ELR (cell line): ENCODE measurements around the gene SLC16A8.
"Not testable (repeated sequence)": the region's sequence is repeated elsewhere in the genome, so short reads cannot be mapped to it uniquely, and the experiment has no call there.

Source experiments
- DNase-seq: peaks from one replicate; pipeline ENCODE4 v3.0.0-alpha.2; 2015; ENCODE audit warnings: low read depth

Gene SLC16A8

DNA sequence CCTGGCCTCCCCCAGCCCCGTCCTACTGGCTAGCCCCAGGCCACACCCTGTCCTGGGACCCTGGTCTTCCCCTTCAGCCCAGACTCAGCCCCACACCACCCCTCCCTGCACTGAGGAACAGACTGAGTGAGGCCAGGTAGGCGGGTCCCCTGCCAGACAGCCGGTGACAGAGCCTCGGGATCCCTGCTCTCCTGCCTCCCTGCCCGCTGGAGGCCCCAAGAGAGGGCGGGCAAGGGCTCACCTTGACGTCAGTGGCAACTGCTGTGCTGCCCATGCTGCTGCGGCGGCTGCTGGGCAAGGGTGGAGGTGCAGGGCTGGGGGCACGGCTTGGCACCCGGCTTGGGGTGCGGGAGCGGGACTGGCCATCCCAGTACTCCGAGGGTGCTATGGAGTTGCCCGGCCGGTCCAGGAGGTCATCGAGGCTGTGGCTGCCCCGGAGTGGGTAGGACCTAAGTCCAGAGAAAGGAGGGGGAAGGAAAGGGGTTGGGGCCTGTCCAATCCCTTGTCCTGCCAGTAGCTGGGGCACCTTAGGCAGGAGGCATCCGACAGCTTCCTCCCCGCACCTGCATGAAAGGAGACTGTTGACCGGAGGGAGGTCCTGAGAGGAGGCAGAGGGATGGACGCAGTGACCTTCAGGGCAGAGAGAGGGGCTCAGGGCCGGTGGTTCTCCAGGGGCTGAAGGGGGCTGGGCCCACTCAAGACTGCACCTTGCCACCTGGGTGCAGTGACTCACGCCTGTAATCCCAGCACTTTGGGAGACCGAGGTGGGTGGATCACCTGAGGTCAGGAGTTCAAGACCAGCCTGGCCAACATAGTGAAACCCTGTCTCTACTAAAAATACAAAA lies 2.2 kb upstream of the SLC16A8 start:
- DNase-seq, result no peak

DNA sequence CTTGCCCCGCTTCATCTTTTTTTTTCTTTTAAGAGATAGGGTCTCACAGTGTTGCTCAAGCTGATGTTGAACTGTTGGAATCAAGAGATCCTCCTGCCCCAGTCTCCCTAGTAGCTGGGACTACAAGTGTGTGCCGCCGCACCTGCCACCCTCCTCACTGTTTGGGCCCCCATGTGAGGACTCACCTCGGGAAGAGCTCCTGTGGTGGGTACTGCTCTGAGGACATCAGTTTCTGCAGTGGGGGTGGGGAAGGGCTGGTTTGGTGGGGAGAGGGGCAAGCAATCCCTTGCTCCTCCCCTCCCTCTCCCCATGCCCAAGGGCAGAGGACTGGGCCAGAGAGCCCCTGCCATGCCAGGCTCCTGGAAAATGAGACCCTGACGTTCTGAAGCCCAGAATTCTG lies 1.5 kb upstream of the SLC16A8 start:
- no peak for DNase-seq

DNA sequence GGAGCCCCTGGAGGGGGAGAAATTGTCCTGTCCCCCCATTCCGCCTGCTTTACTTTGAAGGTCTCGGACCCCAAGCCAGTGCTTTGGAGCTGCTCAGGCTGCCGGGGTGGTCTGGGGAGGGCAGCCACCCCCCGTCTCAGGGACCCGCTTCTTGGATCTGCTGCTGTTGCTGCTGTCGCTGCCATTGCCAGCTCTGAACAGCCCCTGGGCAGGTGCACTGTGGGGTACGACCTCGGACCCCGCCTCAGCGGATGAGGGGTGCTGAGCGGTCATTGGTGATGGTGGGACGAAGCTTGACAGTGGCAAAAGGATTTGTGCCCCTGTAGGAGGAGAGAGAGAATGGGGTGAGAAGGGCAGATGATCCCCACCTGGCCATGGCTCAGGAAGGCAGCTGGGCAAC lies 1.1 kb upstream of the SLC16A8 start:
- no peak for DNase-seq

- no peak for DNase-seq
Observed at GRCh38 chr22:38082986-38083710, 836 bp downstream of the SLC16A8 start.

- no peak for DNase-seq
Observed at GRCh38 chr22:38081941-38082828, 1.8 kb downstream of the SLC16A8 start.

DNA sequence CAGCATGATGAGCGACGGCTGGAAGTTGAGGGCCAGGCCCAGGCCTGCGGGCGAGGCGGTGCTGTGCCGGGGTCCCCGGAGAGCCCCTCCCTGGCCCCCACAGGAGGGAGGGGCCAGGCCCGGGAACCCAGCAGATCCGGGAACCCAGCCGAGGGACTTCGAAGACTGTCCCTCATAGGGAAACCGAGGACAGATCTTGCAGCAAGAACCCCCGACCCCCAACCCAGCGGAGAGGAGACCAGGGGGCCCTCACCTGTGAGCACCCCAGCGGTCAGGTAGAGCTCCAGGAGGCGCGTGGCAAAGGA lies 2.4 kb downstream of the SLC16A8 start:
- no peak for DNase-seq

DNA sequence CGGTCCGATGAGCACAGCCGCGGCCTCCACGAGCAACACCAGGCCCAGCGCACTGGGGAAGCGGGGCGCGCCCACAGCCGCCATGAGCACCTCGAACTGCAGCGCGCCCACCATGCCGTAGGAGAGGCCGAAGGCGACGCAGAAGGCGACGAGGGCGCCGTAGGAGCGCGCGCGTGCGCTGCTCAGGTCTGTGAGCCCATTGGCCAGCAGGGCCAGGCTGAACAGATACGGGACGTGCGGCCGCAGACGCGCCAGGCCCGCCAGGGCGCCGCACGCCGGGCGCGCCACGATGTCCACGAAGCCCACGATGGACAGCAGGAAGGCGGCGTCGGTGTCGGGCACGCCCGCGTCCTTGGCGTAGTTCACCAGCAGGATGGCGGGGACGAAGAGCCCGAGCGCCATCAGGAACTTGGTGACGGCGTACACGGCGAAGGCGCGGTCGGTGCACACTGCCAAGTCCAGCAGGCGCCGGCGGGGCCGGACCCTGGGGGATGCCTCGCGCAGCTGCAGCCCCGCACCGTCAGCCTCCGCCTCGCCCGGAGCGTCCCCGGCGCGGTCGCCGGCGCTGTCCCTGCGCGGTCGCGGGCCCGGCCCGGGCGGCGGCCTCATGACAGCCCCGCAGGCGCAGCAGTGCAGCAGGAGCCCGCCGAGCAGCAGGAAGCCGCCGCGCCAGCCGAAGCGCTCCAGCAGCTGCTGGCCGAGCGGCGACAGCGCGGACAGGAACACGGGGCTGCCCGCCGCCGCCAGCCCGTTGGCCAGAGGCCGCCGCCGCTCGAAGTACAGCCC lies 2.9 kb downstream of the SLC16A8 start:
- DNase-seq, result peak; percentile 42

- DNase-seq, result no peak
Observed at GRCh38 chr22:38080474-38080849, 3.5 kb downstream of the SLC16A8 start.

GRCh38 chr22:38079804-38080203 lies 4.2 kb downstream of the SLC16A8 start:
- DNase-seq, result no peak

- DNase-seq, result not testable (repeated sequence)
Observed at GRCh38 chr22:38079208-38079607, 4.8 kb downstream of the SLC16A8 start.

DNA sequence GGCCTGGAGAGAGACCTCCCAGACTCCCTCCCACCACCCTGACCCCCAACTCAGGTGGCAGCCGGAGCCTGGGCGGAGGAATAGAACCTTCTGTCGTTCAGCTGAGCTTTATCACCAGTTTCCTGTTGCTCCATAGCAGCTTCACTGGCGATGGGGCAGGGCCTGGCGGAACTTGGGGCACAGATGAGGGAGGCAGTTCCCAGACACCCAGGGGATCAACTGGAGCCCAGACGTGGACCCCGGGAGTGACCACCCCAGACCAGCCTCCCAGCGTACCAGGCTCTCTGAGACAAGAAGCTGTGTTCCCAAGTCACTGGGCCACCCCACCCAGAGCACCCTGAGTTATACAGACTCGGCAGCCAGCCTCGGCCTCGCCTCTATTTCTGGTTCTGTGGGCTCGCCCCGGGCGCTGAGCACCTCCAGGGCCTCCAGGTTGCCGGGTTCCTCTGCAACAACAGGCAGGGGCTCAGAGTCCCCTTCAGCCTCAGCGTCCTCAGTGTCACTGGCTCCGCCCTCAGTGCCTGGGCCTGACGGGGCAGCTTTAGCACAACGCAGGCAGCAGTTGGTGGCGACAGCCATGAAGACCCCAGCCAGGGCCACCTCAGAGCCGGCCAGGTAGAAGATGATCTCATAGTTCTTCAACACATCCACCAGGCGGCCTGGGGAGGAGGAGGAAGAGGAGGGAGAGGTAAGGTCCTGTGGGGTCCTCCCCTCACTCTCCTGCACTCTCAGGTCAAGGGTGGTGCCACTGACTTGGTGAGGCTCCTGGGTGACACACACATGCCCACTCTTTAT lies 5.7 kb downstream of the SLC16A8 start:
- no peak for DNase-seq

DNA sequence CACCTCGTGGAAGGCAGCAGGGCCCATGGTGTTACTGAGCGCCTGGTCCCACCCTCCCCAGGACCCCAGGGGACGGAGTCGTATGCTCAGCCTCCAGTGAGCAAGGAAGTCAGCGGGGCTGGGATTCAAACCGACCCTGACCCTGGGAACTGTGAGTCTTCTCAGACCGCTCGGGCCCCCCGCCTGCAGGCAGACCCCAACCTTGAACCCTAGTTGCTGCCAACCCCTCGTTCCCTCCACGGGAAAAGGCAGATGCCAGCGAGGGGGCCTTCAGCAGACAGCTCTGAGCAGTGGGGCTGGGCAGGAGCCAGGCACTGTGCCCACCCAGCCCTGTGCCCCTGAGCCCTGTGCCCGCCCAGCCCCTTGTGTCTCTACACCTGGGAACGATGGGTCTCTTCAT lies 6.4 kb downstream of the SLC16A8 start:
- DNase-seq, result no peak

- DNase-seq, result no peak
Observed at GRCh38 chr22:38077096-38077495, 6.9 kb downstream of the SLC16A8 start.

GRCh38 chr22:38075961-38076360 lies 8.0 kb downstream of the SLC16A8 start:
- DNase-seq, result no peak

GRCh38 chr22:38075105-38075825 lies 8.7 kb downstream of the SLC16A8 start:
- no peak for DNase-seq

- no peak for DNase-seq
Observed at GRCh38 chr22:38074181-38075104, 9.5 kb downstream of the SLC16A8 start.

- no peak for DNase-seq
Observed at GRCh38 chr22:38073150-38074130, 10.5 kb downstream of the SLC16A8 start.
